Measurements from ENCODE around the gene DEFB129.

Gene DEFB129

DNA sequence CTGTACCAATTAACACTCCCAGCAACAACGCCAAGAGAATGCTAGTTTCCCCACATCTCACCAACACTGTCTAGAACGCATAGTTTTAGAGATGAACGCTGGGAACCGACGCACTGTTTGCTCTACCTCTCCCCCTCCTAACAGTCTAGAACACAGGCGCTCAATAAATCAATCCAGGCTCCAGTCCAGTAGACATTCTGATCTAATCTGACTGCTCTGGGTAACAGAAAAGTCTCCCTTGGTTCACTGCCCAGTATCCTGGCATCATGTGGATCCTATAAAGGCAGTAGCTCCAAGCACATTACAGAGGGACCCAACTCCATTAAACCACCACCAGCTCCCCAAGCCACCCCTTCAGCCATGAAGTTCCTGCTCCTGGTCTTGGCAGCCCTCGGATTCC is 30.4 kb downstream of the DEFB129 start, which contains the start of gene DEFB132:
Gene DEFB132, plus strand, starts transcription at position 306 of the 400 bp plus-strand sequence. Its CDS starts 55 bp downstream, at position 361.
- DNase-seq = no peak

- no peak for DNase-seq
Measured at GRCh38 chr20:258269-258858, 31.3 kb downstream of the DEFB129 start.

DNA sequence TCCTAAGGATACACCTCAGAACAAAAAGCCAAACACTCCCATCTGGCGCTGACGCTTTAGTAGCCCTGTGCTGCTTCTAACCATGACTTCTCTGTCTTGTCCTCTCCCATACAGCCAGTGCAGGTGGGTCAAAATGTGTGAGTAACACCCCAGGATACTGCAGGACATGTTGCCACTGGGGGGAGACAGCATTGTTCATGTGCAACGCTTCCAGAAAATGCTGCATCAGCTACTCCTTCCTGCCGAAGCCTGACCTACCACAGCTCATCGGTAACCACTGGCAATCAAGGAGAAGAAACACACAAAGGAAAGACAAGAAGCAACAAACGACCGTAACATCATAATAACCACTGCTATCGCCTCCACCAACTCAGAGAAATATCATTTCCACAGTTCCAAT is 31.9 kb downstream of the DEFB129 start:
- peak; percentile 13 for DNase-seq

GRCh38 chr20:259981-260380 is 32.9 kb downstream of the DEFB129 start:
- no peak for DNase-seq

DNA sequence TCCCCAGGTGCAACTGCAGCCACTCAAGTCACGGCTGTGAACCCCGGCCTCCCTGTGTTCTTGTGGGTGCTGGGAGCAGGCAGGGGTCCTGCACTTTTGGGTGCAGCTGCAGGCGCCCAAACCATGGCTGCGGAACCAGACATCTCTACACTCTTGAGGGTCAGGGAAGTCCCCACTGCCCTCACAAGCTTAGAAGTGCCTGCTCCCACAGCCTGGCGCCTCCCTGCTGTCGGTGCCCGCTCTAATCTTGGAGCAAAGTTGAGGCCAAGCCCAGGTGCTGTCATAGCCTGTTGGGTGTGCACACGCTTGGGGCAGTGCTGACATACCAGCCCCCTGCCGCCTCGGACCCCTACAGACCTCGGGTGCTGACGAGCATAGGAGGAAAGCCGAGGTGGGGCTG is 36.6 kb downstream of the DEFB129 start:
- DNase-seq = no peak

GRCh38 chr20:266596-267562 is 39.8 kb downstream of the DEFB129 start:
- DNase-seq = peak; percentile 67

- no peak for DNase-seq
Measured at GRCh38 chr20:270517-270916, 43.5 kb downstream of the DEFB129 start.

DNA sequence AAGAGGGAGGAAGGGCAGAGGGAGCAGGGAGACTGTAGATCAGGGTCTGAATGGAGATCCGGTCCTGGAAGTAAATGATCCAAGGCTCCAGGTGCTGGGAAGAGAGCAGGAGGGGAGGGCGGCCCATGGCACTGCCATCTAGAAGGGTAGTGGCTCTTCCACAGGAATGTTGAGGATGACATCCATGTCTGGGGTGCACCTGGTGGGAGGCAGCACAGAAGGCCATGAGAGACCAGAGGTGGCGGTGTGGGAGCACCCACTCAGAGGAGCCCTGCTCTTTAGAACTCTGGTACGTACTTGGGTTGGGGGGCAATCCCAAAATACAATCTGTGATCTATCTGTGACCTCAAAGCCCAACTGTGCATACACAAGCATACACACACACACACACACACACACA is 44.0 kb downstream of the DEFB129 start:
- DNase-seq = no peak

GRCh38 chr20:271528-271927 is 44.5 kb downstream of the DEFB129 start:
- DNase-seq = no peak

GRCh38 chr20:272718-273117 is 45.7 kb downstream of the DEFB129 start:
- no peak for DNase-seq

DNA sequence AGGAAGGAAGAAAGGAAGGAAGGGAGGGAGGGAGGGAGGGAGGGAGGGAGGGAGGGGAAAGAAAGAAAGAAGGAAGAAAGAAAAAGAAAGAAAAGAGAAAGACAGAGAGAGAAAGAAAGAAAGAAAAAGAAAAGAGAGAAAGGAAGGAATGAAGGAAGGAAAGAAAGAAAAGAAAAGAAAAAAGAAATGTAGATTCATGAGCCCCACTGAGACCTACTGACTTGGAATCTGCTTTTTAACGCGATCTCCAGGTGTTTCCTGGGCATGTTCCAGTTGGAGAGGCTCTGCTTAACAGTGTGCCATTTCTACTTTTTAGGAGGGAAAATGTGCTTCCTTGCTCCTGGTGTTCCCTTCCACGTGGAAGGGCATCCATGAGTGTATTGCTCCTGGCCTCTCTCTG is 46.8 kb downstream of the DEFB129 start:
- no peak for DNase-seq

- no peak for DNase-seq
Measured at GRCh38 chr20:275791-276190, 48.7 kb downstream of the DEFB129 start.

DNA sequence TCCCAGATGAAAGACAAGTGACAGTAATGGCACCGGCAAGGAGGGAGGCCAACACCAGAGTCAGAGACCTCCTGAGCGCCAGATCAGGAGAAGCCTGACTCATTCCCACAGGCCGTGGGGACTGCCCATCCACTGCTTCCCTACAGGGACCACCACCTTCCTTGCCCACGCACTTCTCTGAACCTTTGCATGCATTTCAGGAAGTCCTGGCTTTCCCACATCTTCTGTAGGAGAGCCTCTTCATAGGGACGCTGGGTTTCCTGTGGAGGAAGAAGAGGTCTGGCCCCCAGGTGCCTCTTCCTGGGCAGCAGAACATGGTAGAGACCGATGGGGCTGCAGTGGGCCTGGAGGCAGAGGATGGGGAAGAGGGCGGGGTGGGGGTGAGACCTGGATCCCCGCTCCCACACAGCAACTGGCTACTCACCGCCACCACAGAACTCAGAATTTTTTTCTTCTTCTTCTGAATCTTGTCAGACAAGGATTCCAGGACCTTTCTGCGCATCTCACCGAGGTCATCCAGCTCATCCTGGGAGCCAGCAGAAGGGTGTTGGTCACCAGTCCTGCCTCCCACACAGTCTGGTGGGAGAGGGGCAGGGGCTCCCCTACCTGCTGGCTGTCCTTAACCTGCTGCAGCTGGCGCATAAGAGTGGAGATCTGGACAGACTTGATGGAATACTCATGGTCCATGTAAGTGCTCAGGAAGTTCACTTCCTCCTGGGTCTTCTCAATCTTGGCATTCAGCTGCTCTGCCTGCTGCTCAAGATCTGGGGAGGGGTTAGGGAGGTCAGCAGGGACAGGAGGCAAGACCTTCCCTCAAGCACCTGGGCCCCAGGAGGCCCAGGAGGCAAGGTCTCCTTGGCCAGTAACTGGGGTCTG is 49.8 kb downstream of the DEFB129 start:
- DNase-seq = no peak

DNA sequence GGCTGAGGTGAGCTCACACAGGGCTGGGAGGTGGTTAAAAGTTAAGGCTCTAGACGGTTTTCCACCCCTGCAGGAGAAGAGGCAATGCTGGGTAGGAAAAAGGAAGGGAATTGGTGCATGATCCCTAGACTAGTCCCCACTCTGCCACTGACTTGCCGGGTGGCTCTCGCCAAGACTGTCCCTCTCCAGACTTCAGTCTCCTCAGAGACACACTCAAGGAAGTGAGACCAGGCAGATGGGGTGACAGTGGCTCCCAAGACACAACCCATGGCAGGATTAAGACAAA is 50.4 kb downstream of the DEFB129 start:
- no peak for DNase-seq

GRCh38 chr20:278181-278580 is 51.1 kb downstream of the DEFB129 start:
- DNase-seq = no peak

DNA sequence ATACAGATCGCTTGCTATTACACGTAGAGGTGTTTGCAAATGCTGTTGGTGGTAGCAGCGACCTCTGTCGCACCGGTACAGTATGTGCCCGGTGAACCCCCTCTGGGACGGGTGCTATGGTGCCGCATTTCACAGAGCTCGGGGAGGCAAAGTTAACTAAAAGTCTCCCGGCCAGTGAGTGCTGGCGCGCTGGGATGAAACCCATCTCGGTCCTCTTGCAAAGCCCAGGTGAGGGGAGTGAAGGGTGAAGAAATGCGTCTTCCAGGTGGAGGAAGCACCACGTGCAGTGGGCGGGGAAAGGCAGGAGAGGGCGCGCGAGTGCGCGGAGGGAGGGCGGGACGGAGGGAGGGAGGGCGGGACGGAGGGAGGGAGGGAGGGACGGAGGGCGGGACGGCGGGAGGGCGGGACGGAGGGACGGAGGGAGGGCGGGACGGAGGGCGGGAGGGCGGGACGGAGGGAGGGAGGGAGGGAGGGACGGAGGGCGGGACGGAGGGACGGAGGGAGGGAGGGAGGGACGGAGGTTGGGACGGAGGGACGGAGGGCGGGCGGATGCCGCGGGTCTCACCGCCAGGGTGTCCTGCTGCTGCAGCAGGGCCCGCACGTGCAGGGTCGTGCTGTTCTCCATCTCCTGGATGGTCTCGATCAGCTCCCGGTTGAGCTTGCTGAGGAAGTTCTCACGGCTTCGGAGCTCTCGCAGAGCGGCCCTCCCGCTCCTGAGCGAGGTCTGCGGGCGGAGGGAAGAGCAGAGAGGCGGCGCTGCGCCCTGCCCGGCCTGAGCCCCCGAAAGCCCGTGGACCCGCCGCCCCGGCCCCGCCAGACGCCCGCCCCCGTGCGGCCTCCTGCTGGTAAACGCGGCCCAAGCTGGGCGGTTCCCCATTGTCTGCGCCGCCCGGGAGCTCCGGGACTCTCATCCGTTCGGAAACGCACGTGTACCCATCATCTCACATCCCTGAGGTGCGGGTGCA is 51.8 kb downstream of the DEFB129 start:
- DNase-seq = no peak

Measured in HCEC 1CT (cell line).